Fibroblast of the aortic adventitia (primary cell): ENCODE data around the gene RELN. TPM values are rescaled to one million over a fixed set of nuclear protein-coding genes. Genes with fewer than 3 reads are reported as not detected.

ENCODE experiments used
- DNase-seq: peaks from one replicate; pipeline ENCODE4 v3.0.0-alpha.2; 2010; ENCODE audit warnings: low read depth
- H3K4me3 ChIP-seq: 2 replicates; pipeline ENCODE4 v1.5.1; 2011; ENCODE audit warnings: low read depth, mild to moderate bottlenecking, control low read depth, low read length, moderate library complexity
- total RNA-seq: library from RNA; depleted of rRNA; stranded (reverse); fragments of >200 nt; gene quantifications from 2 replicates; pipeline ENCODE4 v1.2.3, GENCODE V29; 2012; ENCODE audit warnings: low replicate concordance
- TF ChIP-seq, protein P1 (sequence below): IDR thresholded peaks from 2 replicates; pipeline ENCODE4 v1.5.1; 2011; ENCODE audit warnings: mild to moderate bottlenecking, low read length, control low read depth, inconsistent platforms; ENCODE audit not compliant: insufficient read depth

Gene RELN
- total RNA-seq, 1 donor, result 88.7 TPM

- no peak overlapping the region for H3K4me3 ChIP-seq
- TF ChIP-seq, protein P1, sequence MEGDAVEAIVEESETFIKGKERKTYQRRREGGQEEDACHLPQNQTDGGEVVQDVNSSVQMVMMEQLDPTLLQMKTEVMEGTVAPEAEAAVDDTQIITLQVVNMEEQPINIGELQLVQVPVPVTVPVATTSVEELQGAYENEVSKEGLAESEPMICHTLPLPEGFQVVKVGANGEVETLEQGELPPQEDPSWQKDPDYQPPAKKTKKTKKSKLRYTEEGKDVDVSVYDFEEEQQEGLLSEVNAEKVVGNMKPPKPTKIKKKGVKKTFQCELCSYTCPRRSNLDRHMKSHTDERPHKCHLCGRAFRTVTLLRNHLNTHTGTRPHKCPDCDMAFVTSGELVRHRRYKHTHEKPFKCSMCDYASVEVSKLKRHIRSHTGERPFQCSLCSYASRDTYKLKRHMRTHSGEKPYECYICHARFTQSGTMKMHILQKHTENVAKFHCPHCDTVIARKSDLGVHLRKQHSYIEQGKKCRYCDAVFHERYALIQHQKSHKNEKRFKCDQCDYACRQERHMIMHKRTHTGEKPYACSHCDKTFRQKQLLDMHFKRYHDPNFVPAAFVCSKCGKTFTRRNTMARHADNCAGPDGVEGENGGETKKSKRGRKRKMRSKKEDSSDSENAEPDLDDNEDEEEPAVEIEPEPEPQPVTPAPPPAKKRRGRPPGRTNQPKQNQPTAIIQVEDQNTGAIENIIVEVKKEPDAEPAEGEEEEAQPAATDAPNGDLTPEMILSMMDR, result no peak
- no peak for DNase-seq
Measured at GRCh38 chr7:103532955-103533354, 456.5 kb downstream of the RELN start.

- DNase-seq, result no peak
- TF ChIP-seq, protein P1, result no peak
- no peak overlapping the region for H3K4me3 ChIP-seq
Measured at GRCh38 chr7:103528152-103528551, 461.3 kb downstream of the RELN start.

GRCh38 chr7:103525937-103526336, 463.5 kb downstream of the RELN start:
- TF ChIP-seq, protein P1, result no peak

GRCh38 chr7:103524042-103524907, 465.2 kb downstream of the RELN start:
- no peak overlapping the region for H3K4me3 ChIP-seq
- TF ChIP-seq, protein P1, result peak; percentile 40
- DNase-seq, result peak; percentile 68

More at GRCh38 chr7:103525937-103526336, 463.5 kb downstream of the RELN start:
- DNase-seq, result no peak
- no peak overlapping the region for H3K4me3 ChIP-seq

GRCh38 chr7:103521937-103522336, 467.5 kb downstream of the RELN start:
- DNase-seq, result no peak
- H3K4me3 ChIP-seq, result no peak overlapping the region
- TF ChIP-seq, protein P1, result no peak

GRCh38 chr7:103504505-103505135, 484.8 kb downstream of the RELN start:
- TF ChIP-seq, protein P1, result no peak
- no peak overlapping the region for H3K4me3 ChIP-seq
- DNase-seq, result no peak
